Measurements from ENCODE around the gene SPIC.

SPIC gene

GRCh38 chr12:101521136-101521535, 46.0 kb downstream of the SPIC start (continued):
- TF ChIP-seq, protein P1, sequence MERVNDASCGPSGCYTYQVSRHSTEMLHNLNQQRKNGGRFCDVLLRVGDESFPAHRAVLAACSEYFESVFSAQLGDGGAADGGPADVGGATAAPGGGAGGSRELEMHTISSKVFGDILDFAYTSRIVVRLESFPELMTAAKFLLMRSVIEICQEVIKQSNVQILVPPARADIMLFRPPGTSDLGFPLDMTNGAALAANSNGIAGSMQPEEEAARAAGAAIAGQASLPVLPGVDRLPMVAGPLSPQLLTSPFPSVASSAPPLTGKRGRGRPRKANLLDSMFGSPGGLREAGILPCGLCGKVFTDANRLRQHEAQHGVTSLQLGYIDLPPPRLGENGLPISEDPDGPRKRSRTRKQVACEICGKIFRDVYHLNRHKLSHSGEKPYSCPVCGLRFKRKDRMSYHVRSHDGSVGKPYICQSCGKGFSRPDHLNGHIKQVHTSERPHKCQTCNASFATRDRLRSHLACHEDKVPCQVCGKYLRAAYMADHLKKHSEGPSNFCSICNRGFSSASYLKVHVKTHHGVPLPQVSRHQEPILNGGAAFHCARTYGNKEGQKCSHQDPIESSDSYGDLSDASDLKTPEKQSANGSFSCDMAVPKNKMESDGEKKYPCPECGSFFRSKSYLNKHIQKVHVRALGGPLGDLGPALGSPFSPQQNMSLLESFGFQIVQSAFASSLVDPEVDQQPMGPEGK (CRISPR knock-in tag; IDR thresholded peaks at IDR 0.05; ENCODE audit: borderline replicate concordance) = no peak
- TF ChIP-seq ISL1 (CRISPR knock-in tag; IDR thresholded peaks at IDR 0.05) (no peak), RARB (CRISPR knock-in tag; IDR thresholded peaks at IDR 0.05) (no peak), ZNF565 (CRISPR knock-in tag; conservative IDR thresholded peaks at IDR 0.05; ENCODE audit: low read depth) (no peak)

- TF ChIP-seq TSHZ2 (CRISPR knock-in tag; IDR thresholded peaks at IDR 0.05) (no peak), CSRNP3 (CRISPR knock-in tag; IDR thresholded peaks at IDR 0.05) (no peak), ZFP3 (CRISPR knock-in tag; IDR thresholded peaks at IDR 0.05) (no peak), GLIS3 (CRISPR knock-in tag; IDR thresholded peaks at IDR 0.05) (no peak), ZNF8 (CRISPR knock-in tag; IDR thresholded peaks at IDR 0.05) (no peak), OSR1 (CRISPR knock-in tag; IDR thresholded peaks at IDR 0.05) (no peak), ZNF70 (CRISPR knock-in tag; IDR thresholded peaks at IDR 0.05) (no peak), POU6F1 (CRISPR knock-in tag; IDR thresholded peaks at IDR 0.05; ENCODE audit: borderline replicate concordance, low read depth) (no peak), ESRRG (CRISPR knock-in tag; IDR thresholded peaks at IDR 0.05) (no peak), RARB (CRISPR knock-in tag; IDR thresholded peaks at IDR 0.05) (no peak), BACH2 (CRISPR knock-in tag; IDR thresholded peaks at IDR 0.05; ENCODE audit: borderline replicate concordance) (no peak), CSDC2 (CRISPR knock-in tag; IDR thresholded peaks at IDR 0.05) (no peak), TCF4 (CRISPR knock-in tag; IDR thresholded peaks at IDR 0.05; ENCODE audit: borderline replicate concordance) (no peak), SNAI2 (CRISPR knock-in tag; IDR thresholded peaks at IDR 0.05) (no peak), PPARA (CRISPR knock-in tag; IDR thresholded peaks at IDR 0.05; ENCODE audit: borderline replicate concordance) (no peak), ZNF565 (CRISPR knock-in tag; conservative IDR thresholded peaks at IDR 0.05; ENCODE audit: low read depth) (no peak), ZFP30 (CRISPR knock-in tag; IDR thresholded peaks at IDR 0.05) (no peak), ARNTL (CRISPR knock-in tag; IDR thresholded peaks at IDR 0.05; ENCODE audit: borderline replicate concordance, low read depth) (no peak), ISL1 (CRISPR knock-in tag; IDR thresholded peaks at IDR 0.05) (no peak)
- TF ChIP-seq, protein P2, sequence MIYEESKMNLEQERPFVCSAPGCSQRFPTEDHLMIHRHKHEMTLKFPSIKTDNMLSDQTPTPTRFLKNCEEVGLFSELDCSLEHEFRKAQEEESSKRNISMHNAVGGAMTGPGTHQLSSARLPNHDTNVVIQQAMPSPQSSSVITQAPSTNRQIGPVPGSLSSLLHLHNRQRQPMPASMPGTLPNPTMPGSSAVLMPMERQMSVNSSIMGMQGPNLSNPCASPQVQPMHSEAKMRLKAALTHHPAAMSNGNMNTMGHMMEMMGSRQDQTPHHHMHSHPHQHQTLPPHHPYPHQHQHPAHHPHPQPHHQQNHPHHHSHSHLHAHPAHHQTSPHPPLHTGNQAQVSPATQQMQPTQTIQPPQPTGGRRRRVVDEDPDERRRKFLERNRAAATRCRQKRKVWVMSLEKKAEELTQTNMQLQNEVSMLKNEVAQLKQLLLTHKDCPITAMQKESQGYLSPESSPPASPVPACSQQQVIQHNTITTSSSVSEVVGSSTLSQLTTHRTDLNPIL (CRISPR knock-in tag; IDR thresholded peaks at IDR 0.05; ENCODE audit: low read depth) = no peak
- ATAC-seq = no peak
Observed at GRCh38 chr12:101527682-101528081, 52.5 kb downstream of the SPIC start.

DNA sequence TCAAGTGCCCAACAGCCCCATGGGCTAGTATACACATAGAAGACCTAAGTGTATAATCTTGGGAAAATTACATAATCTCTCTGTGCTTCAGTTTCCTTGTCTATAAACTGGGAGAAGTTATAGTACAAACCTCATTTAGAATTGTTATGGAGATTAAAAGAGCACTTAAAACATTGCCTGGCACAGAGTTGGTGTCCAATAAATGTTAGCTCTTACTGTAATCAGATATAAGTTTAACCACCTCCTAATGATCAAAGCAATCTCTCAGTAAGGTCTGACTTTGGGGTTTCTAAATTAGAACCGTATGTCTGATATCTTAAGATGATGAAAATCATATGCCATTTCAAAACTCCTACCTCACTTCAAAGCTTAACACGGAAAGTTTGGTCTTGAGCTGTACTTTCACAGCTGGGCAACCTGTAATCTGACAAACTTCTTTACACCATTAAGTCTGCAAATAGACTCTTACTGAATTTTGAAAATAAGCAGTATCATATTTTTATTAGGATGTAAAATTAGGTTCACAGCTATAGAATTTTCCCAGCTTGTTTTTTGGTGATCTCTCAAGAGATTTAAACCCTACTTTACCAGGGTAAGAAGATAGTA, 61.0 kb downstream of the SPIC start:
- no peak for ATAC-seq
- TF ChIP-seq ZNF565 (CRISPR knock-in tag; conservative IDR thresholded peaks at IDR 0.05; ENCODE audit: low read depth) (no peak), TSHZ2 (CRISPR knock-in tag; IDR thresholded peaks at IDR 0.05) (no peak), TOX (CRISPR knock-in tag; IDR thresholded peaks at IDR 0.05; ENCODE audit: borderline replicate concordance) (no peak), ZNF70 (CRISPR knock-in tag; IDR thresholded peaks at IDR 0.05) (no peak), ZC3H10 (CRISPR knock-in tag; IDR thresholded peaks at IDR 0.05) (no peak), CSRNP3 (CRISPR knock-in tag; IDR thresholded peaks at IDR 0.05) (no peak), ZNF8 (CRISPR knock-in tag; IDR thresholded peaks at IDR 0.05) (no peak), TCF4 (CRISPR knock-in tag; IDR thresholded peaks at IDR 0.05; ENCODE audit: borderline replicate concordance) (no peak), RARB (CRISPR knock-in tag; IDR thresholded peaks at IDR 0.05) (no peak), ISL1 (CRISPR knock-in tag; IDR thresholded peaks at IDR 0.05) (no peak)

All from SK-N-SH treated with all-trans-retinoic acid at 6 μM for 48 hours (cell line).